Measurements from ENCODE around the gene OXA1L. TPM values are rescaled to one million over a fixed set of nuclear protein-coding genes. Genes with fewer than 3 reads are reported as not detected.
"Not testable (repeated sequence)": the region's sequence is repeated elsewhere in the genome, so short reads cannot be mapped to it uniquely, and the experiment has no call there.

Gene OXA1L
- 100 to 1,000 TPM; 126 to 128 TPM for total RNA-seq
- polyA plus RNA-seq = 57.3 TPM

DNA sequence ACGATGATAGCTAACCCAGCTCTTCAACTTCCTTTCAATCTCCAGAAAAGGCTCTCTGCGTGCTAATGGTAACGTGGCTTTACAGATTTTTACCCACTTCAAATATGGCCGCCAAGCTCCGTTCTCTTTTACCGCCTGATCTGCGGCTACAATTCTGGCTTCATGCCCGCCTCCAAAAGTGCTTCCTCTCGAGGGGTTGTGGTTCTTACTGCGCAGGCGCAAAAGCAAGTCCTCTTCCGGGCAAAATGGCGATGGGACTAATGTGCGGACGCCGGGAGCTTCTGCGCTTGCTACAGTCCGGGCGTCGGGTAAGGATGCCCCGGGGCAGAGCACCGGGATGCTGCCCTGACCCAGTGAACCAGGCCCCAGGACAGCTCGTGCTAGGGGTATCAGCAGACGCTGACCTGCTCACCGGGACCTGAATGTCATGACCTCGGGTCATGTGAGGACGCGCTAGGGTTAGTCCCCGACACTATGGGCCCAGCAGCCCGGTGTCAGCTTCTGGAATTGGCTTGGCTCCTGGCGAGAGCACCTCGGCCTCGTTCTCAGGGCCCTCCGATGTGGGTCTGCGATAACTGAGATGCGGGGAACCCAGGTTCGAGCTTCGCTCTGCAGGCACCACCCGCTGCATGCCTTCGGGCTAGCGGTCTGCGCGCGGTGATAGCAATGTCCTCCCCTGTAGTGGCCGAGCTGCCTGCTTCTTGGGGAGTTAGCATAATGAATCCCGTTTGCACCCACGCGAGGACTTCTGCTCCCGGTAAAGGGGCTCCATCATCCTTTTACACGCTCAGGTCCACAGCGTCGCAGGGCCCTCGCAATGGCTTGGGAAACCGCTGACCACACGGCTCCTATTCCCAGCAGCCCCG lies at the start of gene OXA1L:
OXA1L (plus strand) TSS at position 232 of the 866 bp plus-strand sequence; CDS start at position 246, 14 bp downstream.
- POLR2A ChIA-PET = interaction anchor here (0.5 to 1.7 kb wide), 17 partner anchors 41 to 1341 kb away, joined by 3 to 11 read pairs (median 4); partner anchors contain the start of genes ACIN1, C14orf119, DAD1 and METTL3
- Mint-ChIP-seq H3K27ac (peak within 1 kb of the TSS; percentile 81 to 99 (median 98)), H3K36me3 (peaks cover 21 to 49% (median 24%) of the 10 kb centered on the region in 3 donors), H3K27me3 (peaks cover 0 to 1% of the 10 kb centered on the region in 2 donors), H3K4me1 (peaks cover 32 to 40% (median 39%) of the 10 kb centered on the region in 3 donors), H3K9me3 (peaks cover 0 to 10% (median 4%) of the 10 kb centered on the region in 5 donors), H3K4me3 (peak within 1 kb of the TSS; percentile 92 to 98 (median 96))
- peaks cover 21% of the 10 kb centered on the region for H3K4me1 ChIP-seq (ENCODE audit: insufficient read depth, low read length)
- H3K9me3 ChIP-seq (ENCODE audit: low read length) = no peaks in the 10 kb centered on the region
- H3K36me3 ChIP-seq (ENCODE audit: insufficient read depth, low read length) = peaks cover 27% of the 10 kb centered on the region
- H3K27ac ChIP-seq (ENCODE audit: low read depth, low read length) = peak within 1 kb of the TSS; percentile 77
- H3K27me3 ChIP-seq (ENCODE audit: insufficient read depth, low read length, poor library complexity, severe bottlenecking) = no peaks in the 10 kb centered on the region
- peak; percentile 93 to 99 (median 96) for DNase-seq
- H3K4me3 ChIP-seq (ENCODE audit: low read length) = peak within 1 kb of the TSS; percentile 71
- CTCF ChIA-PET = interaction anchor here (0.7 to 1.9 kb wide), 8 partner anchors 54 to 210 kb away, joined by 3 to 12 read pairs (median 4); partner anchors contain the start of gene ABHD4

DNA sequence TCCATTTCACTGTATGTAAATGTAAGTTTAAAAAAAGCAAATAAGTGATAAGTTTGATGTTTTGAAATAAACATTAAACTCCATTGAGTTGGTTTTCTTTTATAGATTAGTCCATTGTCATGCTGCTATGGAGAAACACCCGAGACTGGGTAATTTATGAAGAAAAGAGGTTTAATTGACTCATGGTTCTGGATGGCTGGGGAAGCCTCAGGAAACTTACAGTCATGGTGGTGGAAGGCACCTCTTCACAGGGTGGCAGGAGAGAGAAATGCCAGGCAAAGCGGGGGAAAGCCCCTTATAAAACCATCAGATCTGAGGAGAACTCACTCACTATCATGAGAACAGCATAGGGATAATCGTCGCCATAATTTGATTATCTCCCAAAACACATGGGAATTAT lies 48.4 kb upstream of the OXA1L start:
- CTCF ChIA-PET = no interaction called here
- H3K36me3 ChIP-seq (ENCODE audit: insufficient read depth, low read length) = no peaks in the 10 kb centered on the region
- Mint-ChIP-seq H3K4me3 (no peak overlapping the region), H3K27ac (no peak overlapping the region), H3K27me3 (peaks cover 18 to 27% of the 10 kb centered on the region in 2 donors), H3K4me1 (peaks cover 4 to 7% (median 6%) of the 10 kb centered on the region in 3 donors), H3K36me3 (peaks cover 0 to 1% (median 0%) of the 10 kb centered on the region in 3 donors), H3K9me3 (peaks cover 0 to 2% (median 0%) of the 10 kb centered on the region in 5 donors)
- no peak overlapping the region for H3K27ac ChIP-seq (ENCODE audit: low read depth, low read length)
- H3K4me1 ChIP-seq (ENCODE audit: insufficient read depth, low read length) = peaks cover 4% of the 10 kb centered on the region
- H3K27me3 ChIP-seq (ENCODE audit: insufficient read depth, low read length, poor library complexity, severe bottlenecking) = no peaks in the 10 kb centered on the region
- H3K9me3 ChIP-seq (ENCODE audit: low read length) = no peaks in the 10 kb centered on the region
- no peak for DNase-seq
- H3K4me3 ChIP-seq (ENCODE audit: low read length) = no peak overlapping the region
- POLR2A ChIA-PET = no interaction called here

DNA sequence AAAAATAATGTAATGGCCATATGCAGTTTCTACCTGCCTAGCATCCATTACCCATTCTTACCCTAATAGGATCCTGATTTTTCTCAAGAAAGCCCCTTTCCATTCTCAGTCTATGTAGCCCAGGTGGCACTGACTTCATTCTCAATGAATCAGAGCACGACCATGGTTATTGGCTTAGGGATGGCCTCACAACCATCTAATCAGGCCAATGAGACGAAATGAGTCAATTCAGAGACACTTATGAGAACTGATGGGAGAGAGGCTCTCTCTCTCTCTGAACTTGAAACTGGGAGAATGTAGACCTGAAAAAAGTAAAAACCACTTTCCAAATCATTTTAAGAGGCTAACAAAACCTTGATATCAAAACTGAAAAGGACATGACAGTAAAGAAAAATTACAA lies 45.3 kb upstream of the OXA1L start:
- H3K4me1 Mint-ChIP-seq = no peaks in the 10 kb centered on the region
- H3K4me3 Mint-ChIP-seq = no peak overlapping the region
- POLR2A ChIA-PET = no interaction called here
- no peak overlapping the region for H3K27ac Mint-ChIP-seq
- no peaks in the 10 kb centered on the region for H3K9me3 ChIP-seq (ENCODE audit: low read length)
- H3K4me3 ChIP-seq (ENCODE audit: low read length) = no peak overlapping the region
- no peaks in the 10 kb centered on the region for H3K36me3 ChIP-seq (ENCODE audit: insufficient read depth, low read length)
- no peak for DNase-seq
- CTCF ChIA-PET = no interaction called here
- H3K27me3 Mint-ChIP-seq = peaks cover 6 to 12% of the 10 kb centered on the region in 2 donors
- H3K9me3 Mint-ChIP-seq = peaks cover 0 to 2% (median 0%) of the 10 kb centered on the region in 5 donors
- no peak overlapping the region for H3K27ac ChIP-seq (ENCODE audit: low read depth, low read length)
- H3K36me3 Mint-ChIP-seq = peaks cover 0 to 1% (median 0%) of the 10 kb centered on the region in 3 donors
- H3K4me1 ChIP-seq (ENCODE audit: insufficient read depth, low read length) = no peaks in the 10 kb centered on the region
- no peaks in the 10 kb centered on the region for H3K27me3 ChIP-seq (ENCODE audit: insufficient read depth, low read length, poor library complexity, severe bottlenecking)

DNA sequence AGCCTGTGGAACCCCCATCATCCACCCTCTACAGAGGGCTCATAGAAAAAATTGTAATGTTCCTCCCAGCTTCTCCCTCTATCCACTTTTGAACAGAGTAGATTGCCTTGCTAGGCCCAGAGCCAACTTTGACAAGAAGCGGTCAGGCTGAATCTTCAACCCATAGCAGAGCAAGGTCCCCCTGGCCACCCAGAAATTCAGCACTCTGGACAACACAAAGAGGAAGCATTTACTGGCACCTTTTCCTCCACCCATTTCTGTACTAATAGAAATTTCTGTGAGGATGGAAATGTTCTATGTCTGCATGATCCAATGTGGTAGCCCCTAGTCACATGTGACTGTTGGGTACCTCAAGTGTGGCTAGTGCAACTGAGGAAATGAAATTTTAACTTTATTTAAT lies 42.7 kb upstream of the OXA1L start:
- ChIA-PET CTCF (no interaction called here), POLR2A (interaction anchor here (0.9 kb wide), 1 partner anchor 130 kb away, joined by 10 read pairs; no protein-coding TSS in a partner anchor)
- Histone ChIP-seq H3K9me3 (ENCODE audit: low read length) (no peaks in the 10 kb centered on the region), H3K4me1 (ENCODE audit: insufficient read depth, low read length) (no peaks in the 10 kb centered on the region), H3K27ac (ENCODE audit: low read depth, low read length) (no peak overlapping the region), H3K4me3 (ENCODE audit: low read length) (no peak overlapping the region), H3K27me3 (ENCODE audit: insufficient read depth, low read length, poor library complexity, severe bottlenecking) (no peaks in the 10 kb centered on the region), H3K36me3 (ENCODE audit: insufficient read depth, low read length) (no peaks in the 10 kb centered on the region)
- Mint-ChIP-seq H3K27me3 (peaks cover 0 to 5% of the 10 kb centered on the region in 2 donors), H3K27ac (no peak overlapping the region), H3K4me1 (no peaks in the 10 kb centered on the region), H3K36me3 (peaks cover 0 to 1% (median 0%) of the 10 kb centered on the region in 3 donors), H3K4me3 (no peak overlapping the region), H3K9me3 (peaks cover 0 to 2% (median 0%) of the 10 kb centered on the region in 5 donors)
- DNase-seq = no peak

DNA sequence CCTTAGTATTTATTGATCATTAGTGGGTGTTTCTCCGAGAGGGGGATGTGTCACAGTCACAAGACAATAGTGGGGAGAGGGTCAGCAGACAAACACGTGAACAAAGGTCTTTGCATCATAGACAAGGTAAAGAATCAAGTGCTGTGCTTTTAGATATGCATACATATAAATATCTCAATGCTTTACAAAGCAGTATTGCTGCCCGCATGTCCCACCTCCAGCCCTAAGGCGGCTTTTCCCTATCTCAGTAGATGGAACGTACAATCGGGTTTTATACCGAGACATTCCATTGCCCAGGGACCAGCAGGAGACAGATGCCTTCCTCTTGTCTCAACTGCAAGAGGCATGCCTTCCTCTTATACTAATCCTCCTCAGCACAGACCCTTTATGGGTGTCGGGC lies 41.6 kb upstream of the OXA1L start:
- H3K4me1 Mint-ChIP-seq; H3K27me3 ChIP-seq (ENCODE audit: insufficient read depth, low read length, poor library complexity, severe bottlenecking); H3K4me3 Mint-ChIP-seq; H3K4me3 ChIP-seq (ENCODE audit: low read length); DNase-seq; POLR2A ChIA-PET; H3K36me3 Mint-ChIP-seq; H3K27ac ChIP-seq (ENCODE audit: low read depth, low read length); H3K27me3 Mint-ChIP-seq; H3K9me3 Mint-ChIP-seq; CTCF ChIA-PET; H3K9me3 ChIP-seq (ENCODE audit: low read length); H3K36me3 ChIP-seq (ENCODE audit: insufficient read depth, low read length); H3K4me1 ChIP-seq (ENCODE audit: insufficient read depth, low read length); H3K27ac Mint-ChIP-seq: not testable (repeated sequence)

DNA sequence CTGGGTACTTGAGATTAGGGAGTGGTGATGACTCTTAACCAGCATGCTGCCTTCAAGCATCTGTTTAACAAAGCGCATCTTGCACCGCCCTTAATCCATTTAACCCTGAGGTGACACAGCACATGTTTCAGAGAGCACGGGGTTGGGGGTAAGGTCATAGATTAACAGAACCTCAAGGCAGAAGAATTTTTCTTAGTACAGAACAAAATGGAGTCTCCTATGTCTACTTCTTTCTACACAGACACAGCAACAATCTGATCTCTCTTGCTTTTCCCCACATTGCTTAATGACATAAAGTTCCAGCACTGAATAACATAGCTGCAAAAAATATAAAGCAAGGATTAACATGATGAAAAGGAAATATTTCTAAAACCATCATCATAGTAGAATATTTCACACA lies 41.1 kb upstream of the OXA1L start:
- H3K27ac ChIP-seq (ENCODE audit: low read depth, low read length); H3K36me3 Mint-ChIP-seq; H3K27ac Mint-ChIP-seq; DNase-seq; H3K4me1 Mint-ChIP-seq; H3K4me3 ChIP-seq (ENCODE audit: low read length); H3K36me3 ChIP-seq (ENCODE audit: insufficient read depth, low read length); H3K4me1 ChIP-seq (ENCODE audit: insufficient read depth, low read length); H3K9me3 ChIP-seq (ENCODE audit: low read length); H3K27me3 Mint-ChIP-seq; H3K27me3 ChIP-seq (ENCODE audit: insufficient read depth, low read length, poor library complexity, severe bottlenecking); H3K4me3 Mint-ChIP-seq; CTCF ChIA-PET; H3K9me3 Mint-ChIP-seq; POLR2A ChIA-PET: not testable (repeated sequence)

DNA sequence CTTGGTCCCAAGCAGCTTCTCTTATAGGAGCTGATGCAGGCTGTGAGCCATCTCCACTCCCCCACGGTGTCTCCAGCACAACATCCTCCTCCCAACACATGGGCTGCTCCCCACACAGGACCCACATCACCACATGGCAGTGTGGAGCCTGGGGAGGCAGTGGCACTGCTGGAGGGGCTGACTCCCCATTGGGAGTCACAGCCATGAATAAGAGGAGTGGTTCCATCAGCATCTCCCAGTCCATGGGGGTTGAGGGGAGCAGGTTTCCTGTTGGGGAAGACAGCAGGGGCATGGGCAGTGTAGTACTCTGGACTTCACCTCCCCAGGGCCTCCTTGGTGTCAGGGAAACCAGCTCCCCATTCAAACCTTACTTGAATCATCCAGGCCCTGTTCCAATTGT lies 40.5 kb upstream of the OXA1L start:
- no peaks in the 10 kb centered on the region for H3K9me3 ChIP-seq (ENCODE audit: low read length)
- Mint-ChIP-seq H3K27ac (no peak overlapping the region), H3K36me3 (peaks cover 0 to 1% (median 0%) of the 10 kb centered on the region in 3 donors), H3K4me1 (no peaks in the 10 kb centered on the region), H3K4me3 (no peak overlapping the region), H3K27me3 (peaks cover under 1 to 5% of the 10 kb centered on the region in 2 donors), H3K9me3 (peaks cover 0 to 2% (median 0%) of the 10 kb centered on the region in 5 donors)
- no peak for DNase-seq
- H3K27ac ChIP-seq (ENCODE audit: low read depth, low read length) = no peak overlapping the region
- ChIA-PET POLR2A (no interaction called here), CTCF (no interaction called here)
- no peaks in the 10 kb centered on the region for H3K4me1 ChIP-seq (ENCODE audit: insufficient read depth, low read length)
- no peak overlapping the region for H3K4me3 ChIP-seq (ENCODE audit: low read length)
- H3K36me3 ChIP-seq (ENCODE audit: insufficient read depth, low read length) = no peaks in the 10 kb centered on the region
- H3K27me3 ChIP-seq (ENCODE audit: insufficient read depth, low read length, poor library complexity, severe bottlenecking) = no peaks in the 10 kb centered on the region

DNA sequence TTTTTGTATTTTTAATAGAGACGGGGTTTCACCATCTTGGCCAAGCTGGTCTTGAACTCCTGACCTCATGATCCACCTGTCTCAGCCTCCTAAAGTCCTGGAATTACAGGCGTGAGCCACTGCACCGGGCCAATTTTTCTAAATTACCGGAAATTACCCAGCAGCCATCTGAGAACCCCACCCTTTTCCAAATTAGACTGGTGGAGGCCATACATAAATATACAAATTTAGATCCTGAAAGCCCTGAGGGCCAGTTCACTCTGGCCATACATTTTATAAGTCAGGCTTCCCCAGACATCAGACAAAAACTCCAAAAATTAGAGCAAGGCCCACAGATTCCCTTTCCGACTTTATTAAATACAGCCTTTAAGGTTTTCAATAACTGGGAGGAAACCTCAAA lies 34.4 kb upstream of the OXA1L start:
- H3K4me1 ChIP-seq (ENCODE audit: insufficient read depth, low read length); H3K4me1 Mint-ChIP-seq; H3K27ac Mint-ChIP-seq; H3K9me3 ChIP-seq (ENCODE audit: low read length); H3K27me3 ChIP-seq (ENCODE audit: insufficient read depth, low read length, poor library complexity, severe bottlenecking); H3K4me3 Mint-ChIP-seq; H3K27ac ChIP-seq (ENCODE audit: low read depth, low read length); H3K4me3 ChIP-seq (ENCODE audit: low read length); DNase-seq; H3K36me3 ChIP-seq (ENCODE audit: insufficient read depth, low read length); POLR2A ChIA-PET; H3K9me3 Mint-ChIP-seq; H3K36me3 Mint-ChIP-seq; H3K27me3 Mint-ChIP-seq: not testable (repeated sequence)
- CTCF ChIA-PET = interaction anchor here (1.1 kb wide), 1 partner anchor 337 kb away, joined by 3 read pairs; no protein-coding TSS in a partner anchor

Measured in CD8-positive, alpha-beta memory T cell (primary cell).